ENCODE results near the gene DRAXIN.
A peak's percentile ranks its signal among the peaks of the same experiment; 100 is the strongest.

The DRAXIN gene

GRCh38 chr1:11738783-11739182 lies 47.3 kb downstream of the DRAXIN start:
- TF ChIP-seq GATA3 (IDR thresholded peaks at IDR 0.05; ENCODE audit: low read depth, low read length) (no peak), GATA2 (IDR thresholded peaks at IDR 0.05; ENCODE audit: low read depth, low read length) (no peak)

GRCh38 chr1:11740258-11741192 lies 49.0 kb downstream of the DRAXIN start:
- TF ChIP-seq GATA2 (IDR thresholded peaks at IDR 0.05; ENCODE audit: low read depth, low read length): peak; percentile 66
- no peak for TF ChIP-seq GATA3 (IDR thresholded peaks at IDR 0.05; ENCODE audit: low read depth, low read length)

GRCh38 chr1:11741482-11741881 lies 50.0 kb downstream of the DRAXIN start:
- TF ChIP-seq GATA3 (IDR thresholded peaks at IDR 0.05; ENCODE audit: low read depth, low read length) (no peak), GATA2 (IDR thresholded peaks at IDR 0.05; ENCODE audit: low read depth, low read length) (no peak)

GRCh38 chr1:11741919-11742558 lies 50.5 kb downstream of the DRAXIN start:
- no peak for TF ChIP-seq GATA3 (IDR thresholded peaks at IDR 0.05; ENCODE audit: low read depth, low read length)
- TF ChIP-seq GATA2 (IDR thresholded peaks at IDR 0.05; ENCODE audit: low read depth, low read length): no peak

- TF ChIP-seq GATA3 (IDR thresholded peaks at IDR 0.05; ENCODE audit: low read depth, low read length): no peak
- TF ChIP-seq GATA2 (IDR thresholded peaks at IDR 0.05; ENCODE audit: low read depth, low read length): no peak
Observed at GRCh38 chr1:11744287-11744686, 52.8 kb downstream of the DRAXIN start.

- TF ChIP-seq GATA2 (IDR thresholded peaks at IDR 0.05; ENCODE audit: low read depth, low read length): no peak
- TF ChIP-seq GATA3 (IDR thresholded peaks at IDR 0.05; ENCODE audit: low read depth, low read length): no peak
Observed at GRCh38 chr1:11746092-11746491, 54.6 kb downstream of the DRAXIN start.

- TF ChIP-seq GATA3 (IDR thresholded peaks at IDR 0.05; ENCODE audit: low read depth, low read length) (no peak), GATA2 (IDR thresholded peaks at IDR 0.05; ENCODE audit: low read depth, low read length) (no peak)
Observed at GRCh38 chr1:11746795-11747487, 55.4 kb downstream of the DRAXIN start.

GRCh38 chr1:11748294-11749202 lies 57.0 kb downstream of the DRAXIN start:
- TF ChIP-seq GATA2 (IDR thresholded peaks at IDR 0.05; ENCODE audit: low read depth, low read length): no peak
- TF ChIP-seq GATA3 (IDR thresholded peaks at IDR 0.05; ENCODE audit: low read depth, low read length): no peak

- TF ChIP-seq GATA2 (IDR thresholded peaks at IDR 0.05; ENCODE audit: low read depth, low read length) (no peak), GATA3 (IDR thresholded peaks at IDR 0.05; ENCODE audit: low read depth, low read length) (no peak)
Observed at GRCh38 chr1:11749203-11749689, 57.7 kb downstream of the DRAXIN start.

GRCh38 chr1:11749996-11750395 lies 58.5 kb downstream of the DRAXIN start:
- no peak for TF ChIP-seq GATA2 (IDR thresholded peaks at IDR 0.05; ENCODE audit: low read depth, low read length)
- no peak for TF ChIP-seq GATA3 (IDR thresholded peaks at IDR 0.05; ENCODE audit: low read depth, low read length)

- TF ChIP-seq GATA2 (IDR thresholded peaks at IDR 0.05; ENCODE audit: low read depth, low read length): no peak
- no peak for TF ChIP-seq GATA3 (IDR thresholded peaks at IDR 0.05; ENCODE audit: low read depth, low read length)
Observed at GRCh38 chr1:11751087-11751486, 59.6 kb downstream of the DRAXIN start.

- TF ChIP-seq GATA3 (IDR thresholded peaks at IDR 0.05; ENCODE audit: low read depth, low read length) (no peak), GATA2 (IDR thresholded peaks at IDR 0.05; ENCODE audit: low read depth, low read length) (no peak)
Observed at GRCh38 chr1:11752359-11753088, 61.0 kb downstream of the DRAXIN start.

Measured in SH-SY5Y (cell line).